Activated naive CD4-positive, alpha-beta T cell treated with anti-CD3 and anti-CD28 coated beads, Interleukin-2, amount 50 U/mL, for 72 hours (primary cell): ENCODE results near the gene FAM209A. TPM values are rescaled to one million over a fixed set of nuclear protein-coding genes. Genes with fewer than 3 reads are reported as not detected.
"Not testable (repeated sequence)": the region's sequence is repeated elsewhere in the genome, so short reads cannot be mapped to it uniquely, and the experiment has no call there.

ENCODE experiments used
- ATAC-seq, 2 donors: fragments of 150-1000 bp; cut with Tn5 transposase; 2 replicates each; pipeline ENCODE4 v1.10.0; 2021; ENCODE audit warnings: mild to moderate bottlenecking in 2 of 2, moderate library complexity in 2 of 2
- DNase-seq, 2 donors: peaks; one replicate each; pipeline ENCODE4 v3.0.0; 2021 to 2022; ENCODE audit warnings: low spot score in 2 of 2
- H3K27ac Mint-ChIP-seq, 2 donors: one replicate each; pipeline ENCODE4 v1.8.0; 2022; ENCODE audit warnings: mild to moderate bottlenecking in 2 of 2, mixed read lengths in 2 of 2
- H3K36me3 Mint-ChIP-seq, 2 donors: one replicate each; pipeline ENCODE4 v1.8.0; 2022; ENCODE audit warnings: mixed read lengths in 2 of 2
- H3K9me3 Mint-ChIP-seq, 2 donors: one replicate each; pipeline ENCODE4 v1.8.0; 2022; ENCODE audit warnings: mixed read lengths in 2 of 2
- total RNA-seq, 2 donors: library from RNA; stranded (reverse); gene quantifications; one replicate each; pipeline ENCODE4 v1.2.3, GENCODE V29; 2022

FAM209A gene
- total RNA-seq, result 1 to 10 TPM in 1 of 2 donors, under 1 TPM in 1; 0.77 to 1.1 TPM

GRCh38 chr20:56524444-56524843 is at the start of gene FAM209A:
Gene FAM209A, plus strand, starts transcription at chr20:56524744. Its CDS starts 65 bp downstream, at chr20:56524809.
- H3K9me3 Mint-ChIP-seq, DNase-seq, ATAC-seq: not testable (repeated sequence)
- H3K36me3 Mint-ChIP-seq, result peaks cover 24 to 32% of the 10 kb centered on the region in 2 donors
- peak within 1 kb of the TSS; percentile 29 to 46 for H3K27ac Mint-ChIP-seq

- DNase-seq, result no peak
- ATAC-seq, result no peak
- Mint-ChIP-seq H3K36me3 (peaks cover 8 to 11% of the 10 kb centered on the region in 2 donors), H3K9me3 (no peaks in the 10 kb centered on the region), H3K27ac (peak overlapping the region; percentile 21 to 97)
These were observed 40.6 kb upstream of the FAM209A start for GRCh38 chr20:56483970-56484369.

GRCh38 chr20:56487216-56487615 is 37.3 kb upstream of the FAM209A start:
- peaks cover 8 to 16% of the 10 kb centered on the region in 2 donors for H3K36me3 Mint-ChIP-seq
- DNase-seq, result no peak
- ATAC-seq, result no peak
- H3K27ac Mint-ChIP-seq, result peak overlapping the region in 1 of 2 donors; percentile 33
- no peaks in the 10 kb centered on the region for H3K9me3 Mint-ChIP-seq

- no peak overlapping the region for H3K27ac Mint-ChIP-seq
- H3K9me3 Mint-ChIP-seq, result no peaks in the 10 kb centered on the region
- DNase-seq (no peak), ATAC-seq (no peak)
- H3K36me3 Mint-ChIP-seq, result peaks cover 8 to 16% of the 10 kb centered on the region in 2 donors
These were observed 36.0 kb upstream of the FAM209A start for GRCh38 chr20:56488566-56488965.

GRCh38 chr20:56501116-56501515 is 23.4 kb upstream of the FAM209A start:
- Mint-ChIP-seq H3K36me3 (peaks cover 13 to 16% of the 10 kb centered on the region in 2 donors), H3K27ac (no peak overlapping the region)
- ATAC-seq, result no peak

GRCh38 chr20:56503916-56504315 is 20.6 kb upstream of the FAM209A start:
- no peak for ATAC-seq

More at GRCh38 chr20:56501116-56501515, 23.4 kb upstream of the FAM209A start:
- DNase-seq, result no peak
- H3K9me3 Mint-ChIP-seq, result no peaks in the 10 kb centered on the region

GRCh38 chr20:56504373-56505005 is 20.1 kb upstream of the FAM209A start:
- H3K36me3 Mint-ChIP-seq, result no peaks in the 10 kb centered on the region
- no peaks in the 10 kb centered on the region for H3K9me3 Mint-ChIP-seq
- H3K27ac Mint-ChIP-seq, result no peak overlapping the region
- DNase-seq, result peak in 1 of 2 donors; percentile 45
- peak; percentile 36 to 60 for ATAC-seq

More at GRCh38 chr20:56503916-56504315, 20.6 kb upstream of the FAM209A start:
- Mint-ChIP-seq H3K9me3 (no peaks in the 10 kb centered on the region), H3K27ac (no peak overlapping the region), H3K36me3 (no peaks in the 10 kb centered on the region)
- no peak for DNase-seq

- ATAC-seq (no peak), DNase-seq (no peak)
- no peaks in the 10 kb centered on the region for H3K9me3 Mint-ChIP-seq
- no peaks in the 10 kb centered on the region for H3K36me3 Mint-ChIP-seq
- no peak overlapping the region for H3K27ac Mint-ChIP-seq
These were observed 18.4 kb upstream of the FAM209A start for GRCh38 chr20:56506103-56506502.

GRCh38 chr20:56511926-56512325 is 12.6 kb upstream of the FAM209A start:
- Mint-ChIP-seq H3K27ac (peak overlapping the region in 1 of 2 donors; percentile 12), H3K9me3 (no peaks in the 10 kb centered on the region), H3K36me3 (peaks cover 0 to 18% of the 10 kb centered on the region in 2 donors)
- ATAC-seq (no peak), DNase-seq (no peak)

GRCh38 chr20:56513161-56514150 is 11.1 kb upstream of the FAM209A start:
- ATAC-seq, result no peak
- peaks cover 11 to 33% of the 10 kb centered on the region in 2 donors for H3K36me3 Mint-ChIP-seq
- H3K27ac Mint-ChIP-seq, result no peak overlapping the region
- no peak for DNase-seq
- peaks cover 0 to 3% of the 10 kb centered on the region in 2 donors for H3K9me3 Mint-ChIP-seq

- no peak for ATAC-seq
- no peak overlapping the region for H3K27ac Mint-ChIP-seq
- no peak for DNase-seq
- peaks cover 5 to 6% of the 10 kb centered on the region in 2 donors for H3K9me3 Mint-ChIP-seq
- H3K36me3 Mint-ChIP-seq, result peaks cover 42 to 62% of the 10 kb centered on the region in 2 donors
These were observed 7.9 kb upstream of the FAM209A start for GRCh38 chr20:56516631-56517030.

- Mint-ChIP-seq H3K27ac (no peak overlapping the region), H3K9me3 (peaks cover 5 to 6% of the 10 kb centered on the region in 2 donors), H3K36me3 (peaks cover 44 to 67% of the 10 kb centered on the region in 2 donors)
- DNase-seq (no peak), ATAC-seq (no peak)
These were observed 7.3 kb upstream of the FAM209A start for GRCh38 chr20:56517211-56517610.

GRCh38 chr20:56517641-56518040 is 6.9 kb upstream of the FAM209A start:
- DNase-seq (no peak), ATAC-seq (no peak)
- Mint-ChIP-seq H3K9me3 (peaks cover 5 to 6% of the 10 kb centered on the region in 2 donors), H3K36me3 (peaks cover 44 to 67% of the 10 kb centered on the region in 2 donors), H3K27ac (no peak overlapping the region)

- Mint-ChIP-seq H3K27ac (no peak overlapping the region), H3K9me3 (peaks cover 5 to 6% of the 10 kb centered on the region in 2 donors), H3K36me3 (peaks cover 44 to 65% of the 10 kb centered on the region in 2 donors)
- DNase-seq (no peak), ATAC-seq (no peak)
These were observed 6.4 kb upstream of the FAM209A start for GRCh38 chr20:56518126-56518525.

- H3K27ac Mint-ChIP-seq, result no peak overlapping the region
- ATAC-seq, result no peak
- H3K9me3 Mint-ChIP-seq, result peaks cover 5 to 6% of the 10 kb centered on the region in 2 donors
- DNase-seq, result no peak
- H3K36me3 Mint-ChIP-seq, result peaks cover 44 to 65% of the 10 kb centered on the region in 2 donors
These were observed 5.7 kb upstream of the FAM209A start for GRCh38 chr20:56518721-56519398.

- no peak overlapping the region for H3K27ac Mint-ChIP-seq
- H3K36me3 Mint-ChIP-seq, result peaks cover 44 to 65% of the 10 kb centered on the region in 2 donors
- ATAC-seq, result no peak
- H3K9me3 Mint-ChIP-seq, result peaks cover 5 to 6% of the 10 kb centered on the region in 2 donors
- DNase-seq, result no peak
These were observed 5.0 kb upstream of the FAM209A start for GRCh38 chr20:56519551-56519950.
